Activated T-helper 1 cell treated with Interleukin-2 at 50 U/mL for 16 hours (primary cell): ENCODE data around the gene PGLYRP3.
"Not testable (repeated sequence)": the region's sequence is repeated elsewhere in the genome, so short reads cannot be mapped to it uniquely, and the experiment has no call there.

Experiments
- DNase-seq: peaks from one replicate; pipeline ENCODE4 v3.0.0-alpha.2; 2020; ENCODE audit warnings: low read depth

Gene PGLYRP3

GRCh38 chr1:153348511-153349362 lies 36.0 kb upstream of the PGLYRP3 start, which contains the start of gene PGLYRP4:
PGLYRP4 (minus strand) TSS chr1:153348841; CDS start chr1:153347932, 909 bp downstream.
- DNase-seq: no peak

GRCh38 chr1:153347856-153348255 lies 35.1 kb upstream of the PGLYRP3 start:
- no peak for DNase-seq

- not testable (repeated sequence) for DNase-seq
These were observed 34.3 kb upstream of the PGLYRP3 start for GRCh38 chr1:153347049-153347448.

GRCh38 chr1:153346077-153346723 lies 33.4 kb upstream of the PGLYRP3 start:
- DNase-seq: no peak

- DNase-seq: no peak
These were observed 32.7 kb upstream of the PGLYRP3 start for GRCh38 chr1:153345187-153346076.

- DNase-seq: no peak
These were observed 31.9 kb upstream of the PGLYRP3 start for GRCh38 chr1:153344718-153345025.

GRCh38 chr1:153343811-153344717 lies 31.3 kb upstream of the PGLYRP3 start:
- DNase-seq: no peak

GRCh38 chr1:153343040-153343681 lies 30.4 kb upstream of the PGLYRP3 start:
- DNase-seq: no peak

- DNase-seq: no peak
These were observed 29.4 kb upstream of the PGLYRP3 start for GRCh38 chr1:153342178-153342577.

GRCh38 chr1:153341431-153341934 lies 28.7 kb upstream of the PGLYRP3 start:
- DNase-seq: no peak

- no peak for DNase-seq
These were observed 27.6 kb upstream of the PGLYRP3 start for GRCh38 chr1:153340356-153340755.

GRCh38 chr1:153339802-153340201 lies 27.1 kb upstream of the PGLYRP3 start:
- no peak for DNase-seq

GRCh38 chr1:153337980-153338853 lies 25.5 kb upstream of the PGLYRP3 start:
- no peak for DNase-seq

GRCh38 chr1:153336650-153337049 lies 23.9 kb upstream of the PGLYRP3 start:
- no peak for DNase-seq

GRCh38 chr1:153333902-153334301 lies 21.1 kb upstream of the PGLYRP3 start:
- DNase-seq: no peak

- no peak for DNase-seq
These were observed 12.2 kb upstream of the PGLYRP3 start for GRCh38 chr1:153324912-153325311.

- DNase-seq: no peak
These were observed 9.8 kb upstream of the PGLYRP3 start for GRCh38 chr1:153322568-153322967.

- not testable (repeated sequence) for DNase-seq
These were observed 5.4 kb upstream of the PGLYRP3 start for GRCh38 chr1:153318145-153318544.

- not testable (repeated sequence) for DNase-seq
These were observed 3.3 kb upstream of the PGLYRP3 start for GRCh38 chr1:153316013-153316412.

- not testable (repeated sequence) for DNase-seq
These were observed 1.6 kb upstream of the PGLYRP3 start for GRCh38 chr1:153314388-153314787.
